GM12873 (cell line): ENCODE results near the gene S100A8.

Source experiments
- CTCF ChIP-seq: IDR thresholded peaks from 2 replicates; pipeline ENCODE4 v1.5.1; 2012; ENCODE audit warnings: low read depth, mild to moderate bottlenecking, moderate library complexity, low read length, control low read depth; ENCODE audit not compliant: insufficient read depth; ENCODE audit errors: missing control alignments

Gene S100A8

GRCh38 chr1:153368495-153368894 lies 22.4 kb downstream of the S100A8 start:
- TF ChIP-seq CTCF = no peak

DNA sequence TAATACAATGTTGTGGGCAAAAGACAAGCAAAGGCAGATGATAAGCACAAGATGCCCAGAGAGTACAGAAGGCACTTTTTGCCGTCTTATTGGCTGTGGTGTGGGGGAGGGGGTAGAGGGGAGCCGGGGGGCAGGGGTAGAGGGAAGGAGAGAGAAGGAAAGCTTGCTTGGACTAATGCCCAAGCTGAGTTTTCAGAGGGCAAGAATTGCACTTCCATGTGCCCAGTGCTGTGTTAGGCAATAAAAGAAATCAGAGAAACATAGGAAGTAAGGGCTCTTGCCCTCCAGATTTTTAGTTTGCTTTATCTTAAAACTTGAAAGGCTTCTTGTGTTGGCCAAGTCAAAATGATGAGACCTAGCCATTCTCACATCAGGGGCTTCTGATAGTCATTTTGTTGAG lies 23.8 kb downstream of the S100A8 start:
- no peak for TF ChIP-seq CTCF

DNA sequence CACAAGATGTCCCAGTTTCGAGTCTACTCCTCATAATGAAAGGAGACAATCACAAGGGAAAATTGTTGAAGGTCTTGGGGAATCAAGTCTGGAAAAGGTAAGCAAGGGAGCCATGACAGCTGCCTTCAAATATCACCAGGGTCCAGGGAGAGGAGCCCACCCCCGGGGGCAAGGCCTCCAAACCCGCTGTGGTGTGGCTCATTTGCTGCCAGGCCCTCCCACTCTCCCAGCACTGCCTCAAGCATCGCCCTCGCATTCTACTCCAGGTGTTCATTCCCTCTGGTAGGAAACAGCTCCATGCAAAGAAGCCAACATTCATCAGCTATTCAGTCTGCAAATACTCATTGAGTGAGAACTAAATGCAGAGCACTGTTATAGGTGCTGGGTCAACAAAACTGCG lies 24.6 kb downstream of the S100A8 start:
- no peak for TF ChIP-seq CTCF

- TF ChIP-seq CTCF = no peak
Measured at GRCh38 chr1:153365696-153366095, 25.2 kb downstream of the S100A8 start.

- TF ChIP-seq CTCF = no peak
Measured at GRCh38 chr1:153364766-153365666, 25.9 kb downstream of the S100A8 start.

DNA sequence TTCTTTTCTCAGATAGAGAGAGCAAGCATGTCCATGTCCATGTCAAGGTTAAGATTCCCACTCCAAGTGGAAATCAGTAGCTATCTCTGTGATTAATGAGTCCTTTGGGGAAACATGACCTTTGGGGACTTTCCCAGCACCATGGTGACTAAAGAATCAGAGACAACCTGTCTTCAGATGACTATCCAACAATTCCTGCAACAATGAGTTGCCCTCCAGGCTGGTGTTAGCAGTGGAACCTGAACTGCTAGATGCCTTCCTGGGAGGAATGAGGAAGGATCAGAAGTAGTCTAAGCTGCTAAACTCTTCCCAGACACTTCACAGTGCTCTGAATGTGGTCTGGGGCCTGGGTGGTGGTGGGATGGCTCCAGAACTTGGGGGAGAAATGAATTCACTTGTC lies 26.7 kb downstream of the S100A8 start:
- no peak for TF ChIP-seq CTCF

- no peak for TF ChIP-seq CTCF
Measured at GRCh38 chr1:153363641-153364040, 27.2 kb downstream of the S100A8 start.
